Omental fat pad (tissue), 4 donors: Measurements from ENCODE around the gene ZDBF2. TPM values are rescaled to one million over a fixed set of nuclear protein-coding genes. Genes with fewer than 3 reads are reported as not detected.

Experiments used
- ATAC-seq: fragments of 150-250 bp; one replicate; pipeline ENCODE4 v1.9.1; 2016; ENCODE audit warnings: mild to moderate bottlenecking, moderate library complexity; ENCODE audit not compliant: low FRiP score
- DNase-seq: peaks from one replicate; pipeline ENCODE4 v3.0.0-alpha.2; 2019; ENCODE audit warnings: low spot score
- CTCF ChIP-seq, 3 donors: fragments of 450-650 bp; IDR thresholded peaks; one replicate each; pipeline ENCODE4 v1.5.1; 2016 to 2017; ENCODE audit warnings: antibody characterized with exemption in 3 of 3, mild to moderate bottlenecking in 3 of 3, moderate library complexity in 2 of 3
- small RNA-seq: library from RNA; depleted of rRNA; stranded (forward); fragments of <200 nt; gene quantifications from one replicate; pipeline ENCODE3, GENCODE V24; 2016
- total RNA-seq, 4 donors: library from RNA; depleted of rRNA; stranded (reverse); fragments of >200 nt; gene quantifications; one replicate each; pipeline ENCODE4 v1.1.0, GENCODE V29; 2016

The ZDBF2 gene
- total RNA-seq, 4 donors from 2014 or later: 8.4 to 25.4 (median 10.7) TPM

DNA sequence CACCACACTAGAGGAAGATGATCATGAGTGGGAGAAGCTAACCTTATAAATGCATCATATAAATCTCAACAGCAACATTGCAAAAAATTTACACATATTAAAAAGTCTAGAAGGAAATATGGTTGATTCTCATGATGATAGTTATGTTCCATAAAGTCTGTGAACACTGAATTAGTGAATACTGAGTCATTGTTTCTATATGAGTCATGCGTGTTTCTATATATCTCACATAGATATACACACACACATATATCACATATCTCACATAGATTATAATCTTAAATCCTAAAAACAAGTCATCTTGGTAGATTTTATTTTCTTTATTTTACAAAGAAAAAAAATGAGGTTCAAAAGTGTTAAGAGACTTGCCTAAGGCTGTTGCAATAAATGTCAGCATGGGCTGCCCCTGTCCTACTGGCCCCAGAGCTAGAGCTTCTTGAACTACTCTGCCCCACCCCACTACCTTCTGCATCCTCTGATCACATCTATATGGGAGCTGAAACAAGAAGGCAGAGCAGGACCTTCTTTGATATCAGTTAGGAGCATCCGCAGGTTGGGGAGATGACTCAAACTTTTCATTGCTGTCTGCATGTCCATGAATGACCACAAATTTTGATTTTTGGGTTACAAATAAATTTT lies 87.1 kb downstream of the ZDBF2 start:
- no peak for DNase-seq
- TF ChIP-seq CTCF (IDR thresholded peaks at IDR 0.05): no peak
- no peak for ATAC-seq

Small RNA genes within 50 kb of the gene (small RNA-seq; reads per million reads assigned to genes)
- gene HMGN1P6 (not detected), gene RN7SKP260 (not detected)

Other genes with a start within 250 kb of the ZDBF2 start
- gene INO80D, start 188.5 kb upstream of the ZDBF2 start, total RNA-seq: 10 to 100 TPM; 15.3 to 22.0 (median 18.5) TPM
- 10 to 100 TPM; 74.6 to 96.2 (median 86.0) TPM for gene NDUFS1, start 115.2 kb upstream of the ZDBF2 start, total RNA-seq
- 100 to 1,000 TPM; 392 to 494 (median 393) TPM for gene EEF1B2, start 114.8 kb upstream of the ZDBF2 start, total RNA-seq
- gene ADAM23, start 168.9 kb downstream of the ZDBF2 start, total RNA-seq: 1 to 10 TPM in 2 of 4 donors, under 1 TPM in 2; 0.37 to 4.6 (median 2.2) TPM